ENCODE results near the gene ADAMTS2.
"Not testable (repeated sequence)": the region's sequence is repeated elsewhere in the genome, so short reads cannot be mapped to it uniquely, and the experiment has no call there.

Gene ADAMTS2

GRCh38 chr5:179219661-179220620, 125.3 kb downstream of the ADAMTS2 start:
- Histone ChIP-seq H3K9ac (ENCODE audit: low read length) (no peak overlapping the region), H3K4me1 (ENCODE audit: control insufficient read depth, insufficient read depth, low read length) (peaks cover 2% of the 10 kb centered on the region), H3K4me3 (ENCODE audit: low read length) (no peak overlapping the region), H3K27ac (ENCODE audit: low read depth, low read length) (no peak overlapping the region), H3K36me3 (ENCODE audit: control insufficient read depth, insufficient read depth, low read length) (no peaks in the 10 kb centered on the region), H3K27me3 (ENCODE audit: control insufficient read depth, insufficient read depth, low read length) (no peaks in the 10 kb centered on the region)

DNA sequence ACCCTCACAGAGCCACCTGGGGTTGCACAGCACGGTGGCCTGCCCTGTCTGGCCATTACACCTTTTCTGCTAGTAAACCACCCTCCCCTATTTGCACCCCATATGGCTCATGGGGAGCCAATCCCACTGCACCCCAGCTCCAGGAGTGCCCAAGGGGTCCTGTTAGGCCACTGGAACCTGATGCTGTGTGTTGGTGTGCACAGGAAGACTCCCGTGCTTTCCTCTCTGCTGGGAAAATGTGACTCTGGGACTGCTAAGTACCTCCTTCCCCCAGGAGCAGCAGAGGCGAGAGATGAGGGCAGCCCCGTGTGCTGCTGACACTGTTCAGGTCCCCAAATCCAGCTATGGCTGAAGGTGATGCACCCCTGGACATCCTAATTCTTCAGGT, 126.3 kb downstream of the ADAMTS2 start:
- Histone ChIP-seq H3K27ac (ENCODE audit: low read depth, low read length) (no peak overlapping the region), H3K36me3 (ENCODE audit: control insufficient read depth, insufficient read depth, low read length) (no peaks in the 10 kb centered on the region), H3K9ac (ENCODE audit: low read length) (no peak overlapping the region), H3K27me3 (ENCODE audit: control insufficient read depth, insufficient read depth, low read length) (no peaks in the 10 kb centered on the region), H3K4me1 (ENCODE audit: control insufficient read depth, insufficient read depth, low read length) (peaks cover 2% of the 10 kb centered on the region), H3K4me3 (ENCODE audit: low read length) (no peak overlapping the region)

GRCh38 chr5:179217956-179218942, 127.0 kb downstream of the ADAMTS2 start:
- no peak overlapping the region for H3K27ac ChIP-seq (ENCODE audit: low read depth, low read length)
- H3K27me3 ChIP-seq (ENCODE audit: control insufficient read depth, insufficient read depth, low read length): no peaks in the 10 kb centered on the region
- no peaks in the 10 kb centered on the region for H3K36me3 ChIP-seq (ENCODE audit: control insufficient read depth, insufficient read depth, low read length)
- H3K4me3 ChIP-seq (ENCODE audit: low read length): no peak overlapping the region
- H3K9ac ChIP-seq (ENCODE audit: low read length): no peak overlapping the region
- peaks cover 2% of the 10 kb centered on the region for H3K4me1 ChIP-seq (ENCODE audit: control insufficient read depth, insufficient read depth, low read length)

DNA sequence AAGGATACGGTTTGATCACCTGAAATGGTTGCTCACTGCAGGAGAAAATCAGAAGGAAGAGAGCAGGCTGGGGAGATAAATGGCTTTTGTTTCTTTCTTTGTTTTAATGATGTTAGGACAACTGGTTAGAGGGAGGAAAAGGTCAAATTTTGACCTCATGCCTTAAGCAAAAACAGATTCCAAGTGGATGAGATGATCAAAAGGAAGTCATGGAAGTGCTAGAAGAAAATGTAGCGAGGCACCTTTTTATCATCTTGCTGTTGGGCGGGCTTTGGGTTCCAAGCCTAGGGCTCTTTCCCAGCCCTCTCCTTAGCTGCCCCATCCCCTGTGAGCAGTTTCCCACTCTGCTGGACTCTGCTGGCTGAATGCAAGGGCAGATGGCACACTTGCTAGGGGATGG, 127.9 kb downstream of the ADAMTS2 start:
- Histone ChIP-seq H3K27ac (ENCODE audit: low read depth, low read length) (no peak overlapping the region), H3K4me3 (ENCODE audit: low read length) (no peak overlapping the region), H3K4me1 (ENCODE audit: control insufficient read depth, insufficient read depth, low read length) (peaks cover 2% of the 10 kb centered on the region), H3K36me3 (ENCODE audit: control insufficient read depth, insufficient read depth, low read length) (no peaks in the 10 kb centered on the region), H3K27me3 (ENCODE audit: control insufficient read depth, insufficient read depth, low read length) (no peaks in the 10 kb centered on the region), H3K9ac (ENCODE audit: low read length) (no peak overlapping the region)

DNA sequence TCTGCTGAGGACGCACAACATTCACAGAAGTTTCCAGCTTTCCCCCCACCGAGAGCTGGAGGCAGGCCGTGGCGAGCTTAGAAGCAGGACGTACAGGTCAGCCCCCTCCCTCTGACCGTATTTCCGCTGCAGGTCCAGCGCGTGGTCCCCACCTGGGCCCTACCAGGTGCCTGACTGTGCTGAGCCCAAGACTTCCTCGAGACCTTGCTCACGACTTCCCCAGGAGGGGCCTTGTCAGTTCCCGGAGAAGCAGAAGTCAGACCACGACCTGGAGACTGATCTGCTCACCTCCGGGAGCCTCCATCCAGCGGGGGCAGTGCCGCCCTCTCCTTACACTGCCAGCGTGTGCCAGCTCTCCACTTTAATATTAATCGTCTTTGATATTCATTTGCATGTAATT, 128.9 kb downstream of the ADAMTS2 start:
- not testable (repeated sequence) for H3K27ac ChIP-seq (ENCODE audit: low read depth, low read length); H3K27me3 ChIP-seq (ENCODE audit: control insufficient read depth, insufficient read depth, low read length); H3K4me1 ChIP-seq (ENCODE audit: control insufficient read depth, insufficient read depth, low read length); H3K9ac ChIP-seq (ENCODE audit: low read length); H3K4me3 ChIP-seq (ENCODE audit: low read length); H3K36me3 ChIP-seq (ENCODE audit: control insufficient read depth, insufficient read depth, low read length)

DNA sequence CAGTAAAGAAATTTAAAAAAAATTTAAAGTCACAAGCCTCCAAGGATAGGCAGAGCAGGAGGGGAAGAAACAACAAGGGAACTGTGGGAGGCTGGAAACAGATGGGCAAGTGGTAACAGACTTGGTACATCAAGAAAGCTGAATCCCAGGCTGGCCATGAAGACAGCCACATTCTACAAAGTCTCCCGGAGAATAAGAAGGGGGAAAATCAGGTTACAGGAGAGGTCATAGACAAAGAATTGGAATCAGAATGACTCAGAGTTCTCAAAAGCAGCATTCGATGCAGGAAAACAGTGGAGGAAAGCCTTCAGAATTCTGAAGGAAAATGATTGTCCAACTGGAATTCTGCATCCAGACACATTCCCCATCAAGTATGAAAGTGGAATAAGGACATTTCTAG, 129.7 kb downstream of the ADAMTS2 start:
- Histone ChIP-seq H3K4me1 (ENCODE audit: control insufficient read depth, insufficient read depth, low read length) (peaks cover 2% of the 10 kb centered on the region), H3K4me3 (ENCODE audit: low read length) (no peak overlapping the region), H3K27me3 (ENCODE audit: control insufficient read depth, insufficient read depth, low read length) (no peaks in the 10 kb centered on the region), H3K9ac (ENCODE audit: low read length) (no peak overlapping the region), H3K36me3 (ENCODE audit: control insufficient read depth, insufficient read depth, low read length) (no peaks in the 10 kb centered on the region), H3K27ac (ENCODE audit: low read depth, low read length) (no peak overlapping the region)

DNA sequence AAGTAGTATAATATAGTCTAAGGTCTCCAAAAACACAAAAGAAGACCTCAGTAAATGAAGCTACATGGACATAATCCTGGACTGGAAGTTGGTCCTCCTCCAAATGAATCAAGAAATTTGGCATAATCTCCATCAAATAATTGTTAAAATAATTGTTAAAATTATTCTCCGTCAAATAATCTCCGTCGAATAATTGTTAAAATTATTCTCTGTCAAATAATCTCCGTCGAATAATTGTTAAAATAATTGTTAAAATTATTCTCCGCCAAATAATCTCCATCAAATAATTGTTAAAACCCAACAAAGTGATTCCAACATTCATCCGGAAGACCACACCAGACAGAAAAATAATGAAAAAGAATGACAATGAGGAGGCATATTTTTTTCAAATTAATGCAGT, 130.6 kb downstream of the ADAMTS2 start:
- Histone ChIP-seq H3K36me3 (ENCODE audit: control insufficient read depth, insufficient read depth, low read length) (no peaks in the 10 kb centered on the region), H3K27me3 (ENCODE audit: control insufficient read depth, insufficient read depth, low read length) (no peaks in the 10 kb centered on the region), H3K4me3 (ENCODE audit: low read length) (no peak overlapping the region), H3K9ac (ENCODE audit: low read length) (no peak overlapping the region), H3K4me1 (ENCODE audit: control insufficient read depth, insufficient read depth, low read length) (peaks cover 2% of the 10 kb centered on the region), H3K27ac (ENCODE audit: low read depth, low read length) (no peak overlapping the region)

GRCh38 chr5:179212870-179213269, 132.4 kb downstream of the ADAMTS2 start:
- Histone ChIP-seq H3K4me3 (ENCODE audit: low read length) (no peak overlapping the region), H3K27me3 (ENCODE audit: control insufficient read depth, insufficient read depth, low read length) (no peaks in the 10 kb centered on the region), H3K36me3 (ENCODE audit: control insufficient read depth, insufficient read depth, low read length) (no peaks in the 10 kb centered on the region), H3K9ac (ENCODE audit: low read length) (no peak overlapping the region), H3K27ac (ENCODE audit: low read depth, low read length) (no peak overlapping the region), H3K4me1 (ENCODE audit: control insufficient read depth, insufficient read depth, low read length) (no peaks in the 10 kb centered on the region)

DNA sequence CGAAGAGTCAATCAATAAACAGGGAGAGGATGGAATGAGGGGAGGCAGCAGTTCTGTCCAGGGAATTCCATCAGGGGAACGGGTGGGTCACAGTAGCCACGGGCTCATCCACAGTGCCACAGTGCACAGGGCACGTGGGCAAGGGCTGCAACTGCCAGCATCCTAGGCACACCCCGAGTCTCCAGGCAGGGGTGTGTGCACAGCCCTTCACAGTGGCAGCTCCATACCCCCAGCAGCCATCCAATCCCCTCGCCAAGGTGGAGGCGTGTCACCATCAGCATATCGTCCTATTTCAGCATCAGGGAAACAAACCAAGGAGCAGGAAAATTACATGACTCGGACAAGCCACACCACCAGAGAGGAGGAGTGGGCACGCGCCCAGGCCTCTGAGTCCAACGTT, 133.6 kb downstream of the ADAMTS2 start:
- H3K9ac ChIP-seq (ENCODE audit: low read length): no peak overlapping the region
- H3K4me1 ChIP-seq (ENCODE audit: control insufficient read depth, insufficient read depth, low read length): no peaks in the 10 kb centered on the region
- no peak overlapping the region for H3K4me3 ChIP-seq (ENCODE audit: low read length)
- no peaks in the 10 kb centered on the region for H3K36me3 ChIP-seq (ENCODE audit: control insufficient read depth, insufficient read depth, low read length)
- no peaks in the 10 kb centered on the region for H3K27me3 ChIP-seq (ENCODE audit: control insufficient read depth, insufficient read depth, low read length)
- no peak overlapping the region for H3K27ac ChIP-seq (ENCODE audit: low read depth, low read length)

GRCh38 chr5:179211068-179211467, 134.2 kb downstream of the ADAMTS2 start:
- Histone ChIP-seq H3K36me3 (ENCODE audit: control insufficient read depth, insufficient read depth, low read length) (no peaks in the 10 kb centered on the region), H3K27ac (ENCODE audit: low read depth, low read length) (no peak overlapping the region), H3K9ac (ENCODE audit: low read length) (no peak overlapping the region), H3K4me3 (ENCODE audit: low read length) (no peak overlapping the region), H3K27me3 (ENCODE audit: control insufficient read depth, insufficient read depth, low read length) (no peaks in the 10 kb centered on the region), H3K4me1 (ENCODE audit: control insufficient read depth, insufficient read depth, low read length) (no peaks in the 10 kb centered on the region)

- no peaks in the 10 kb centered on the region for H3K36me3 ChIP-seq (ENCODE audit: control insufficient read depth, insufficient read depth, low read length)
- no peak overlapping the region for H3K4me3 ChIP-seq (ENCODE audit: low read length)
- no peaks in the 10 kb centered on the region for H3K27me3 ChIP-seq (ENCODE audit: control insufficient read depth, insufficient read depth, low read length)
- H3K9ac ChIP-seq (ENCODE audit: low read length): no peak overlapping the region
- H3K4me1 ChIP-seq (ENCODE audit: control insufficient read depth, insufficient read depth, low read length): no peaks in the 10 kb centered on the region
- H3K27ac ChIP-seq (ENCODE audit: low read depth, low read length): no peak overlapping the region
These were observed 134.8 kb downstream of the ADAMTS2 start for GRCh38 chr5:179210478-179210877.

GRCh38 chr5:179209359-179210150, 135.7 kb downstream of the ADAMTS2 start:
- Histone ChIP-seq H3K4me3 (ENCODE audit: low read length) (no peak overlapping the region), H3K9ac (ENCODE audit: low read length) (no peak overlapping the region), H3K36me3 (ENCODE audit: control insufficient read depth, insufficient read depth, low read length) (no peaks in the 10 kb centered on the region), H3K4me1 (ENCODE audit: control insufficient read depth, insufficient read depth, low read length) (no peaks in the 10 kb centered on the region), H3K27ac (ENCODE audit: low read depth, low read length) (no peak overlapping the region), H3K27me3 (ENCODE audit: control insufficient read depth, insufficient read depth, low read length) (no peaks in the 10 kb centered on the region)

Measured in rectal smooth muscle tissue (tissue), 1 donor.